WERI-Rb-1 (cell line): ENCODE data around the gene TAX1BP1.

Experiments
- DNase-seq: peaks from one replicate; pipeline ENCODE4 v3.0.0-alpha.2; 2020
- H3K27ac ChIP-seq: fragments of 250-450 bp; sonication (Bioruptor Pico); 2 replicates; pipeline ENCODE4 v1.5.1; 2020; ENCODE audit warnings: mild to moderate bottlenecking, moderate library complexity
- H3K27me3 ChIP-seq: fragments of 250-450 bp; sonication (Bioruptor Pico); 2 replicates; pipeline ENCODE4 v1.5.1; 2021; ENCODE audit warnings: mild to moderate bottlenecking, low read depth, moderate library complexity; ENCODE audit not compliant: insufficient read depth, severe bottlenecking
- H3K36me3 ChIP-seq: fragments of 250-450 bp; sonication (Bioruptor Pico); 2 replicates; pipeline ENCODE4 v1.5.1; 2020; ENCODE audit warnings: mild to moderate bottlenecking, moderate library complexity
- H3K4me3 ChIP-seq: 2 replicates; pipeline ENCODE4 v1.5.1; 2011; ENCODE audit warnings: low read depth, mild to moderate bottlenecking, control low read depth, low read length
- H3K9me3 ChIP-seq: fragments of 250-450 bp; sonication (Bioruptor Pico); 2 replicates; pipeline ENCODE4 v1.5.1; 2021; ENCODE audit warnings: mild to moderate bottlenecking, moderate library complexity; ENCODE audit not compliant: severe bottlenecking
- CTCF ChIP-seq: IDR thresholded peaks from 2 replicates; pipeline ENCODE4 v1.5.1; 2011; ENCODE audit warnings: low read depth, mild to moderate bottlenecking, control low read depth, inconsistent platforms, low read length

The TAX1BP1 gene

GRCh38 chr7:27866828-27867672 lies 127.1 kb downstream of the TAX1BP1 start:
- TF ChIP-seq CTCF: no peak
- no peaks in the 10 kb centered on the region for H3K9me3 ChIP-seq
- H3K27ac ChIP-seq: no peak overlapping the region
- no peak for DNase-seq
- no peak overlapping the region for H3K4me3 ChIP-seq
- no peaks in the 10 kb centered on the region for H3K27me3 ChIP-seq
- no peaks in the 10 kb centered on the region for H3K36me3 ChIP-seq

GRCh38 chr7:27868131-27868550 lies 128.2 kb downstream of the TAX1BP1 start:
- Histone ChIP-seq H3K27me3 (no peaks in the 10 kb centered on the region), H3K36me3 (no peaks in the 10 kb centered on the region), H3K9me3 (no peaks in the 10 kb centered on the region), H3K4me3 (no peak overlapping the region), H3K27ac (no peak overlapping the region)
- no peak for TF ChIP-seq CTCF
- no peak for DNase-seq

- Histone ChIP-seq H3K4me3 (no peak overlapping the region), H3K27me3 (no peaks in the 10 kb centered on the region), H3K36me3 (no peaks in the 10 kb centered on the region), H3K27ac (no peak overlapping the region), H3K9me3 (no peaks in the 10 kb centered on the region)
- no peak for TF ChIP-seq CTCF
- no peak for DNase-seq
These were observed 129.1 kb downstream of the TAX1BP1 start for GRCh38 chr7:27869056-27869455.

GRCh38 chr7:27870595-27870994 lies 130.6 kb downstream of the TAX1BP1 start:
- Histone ChIP-seq H3K27me3 (no peaks in the 10 kb centered on the region), H3K9me3 (no peaks in the 10 kb centered on the region), H3K4me3 (no peak overlapping the region), H3K27ac (no peak overlapping the region), H3K36me3 (no peaks in the 10 kb centered on the region)
- no peak for DNase-seq
- TF ChIP-seq CTCF: no peak

- Histone ChIP-seq H3K27ac (no peak overlapping the region), H3K4me3 (no peak overlapping the region), H3K36me3 (no peaks in the 10 kb centered on the region), H3K9me3 (no peaks in the 10 kb centered on the region), H3K27me3 (no peaks in the 10 kb centered on the region)
- DNase-seq: no peak
- TF ChIP-seq CTCF: no peak
These were observed 131.1 kb downstream of the TAX1BP1 start for GRCh38 chr7:27871086-27871485.

- TF ChIP-seq CTCF: no peak
These were observed 131.9 kb downstream of the TAX1BP1 start for GRCh38 chr7:27871866-27872265.

More at GRCh38 chr7:27871866-27872265, 131.9 kb downstream of the TAX1BP1 start:
- Histone ChIP-seq H3K27ac (no peak overlapping the region), H3K36me3 (no peaks in the 10 kb centered on the region), H3K27me3 (no peaks in the 10 kb centered on the region), H3K4me3 (no peak overlapping the region), H3K9me3 (no peaks in the 10 kb centered on the region)
- no peak for DNase-seq
